Stimulated activated CD8-positive, alpha-beta memory T cell treated with anti-CD3 and anti-CD28 coated beads, Interleukin-7, amount 100 ng/mL, for 1 hour (primary cell): Measurements from ENCODE around the gene SLC35A3.
"Not testable (repeated sequence)": the region's sequence is repeated elsewhere in the genome, so short reads cannot be mapped to it uniquely, and the experiment has no call there.

Source experiments
- DNase-seq, 2 donors: peaks; one replicate each; pipeline ENCODE4 v3.0.0-alpha.2; 2020; ENCODE audit warnings: low read depth in 2 of 2

Gene SLC35A3

GRCh38 chr1:99972066-99972465 is 2.3 kb downstream of the SLC35A3 start:
- not testable (repeated sequence) for DNase-seq

- DNase-seq: no peak
Observed at GRCh38 chr1:99975529-99975928, 5.7 kb downstream of the SLC35A3 start.

DNA sequence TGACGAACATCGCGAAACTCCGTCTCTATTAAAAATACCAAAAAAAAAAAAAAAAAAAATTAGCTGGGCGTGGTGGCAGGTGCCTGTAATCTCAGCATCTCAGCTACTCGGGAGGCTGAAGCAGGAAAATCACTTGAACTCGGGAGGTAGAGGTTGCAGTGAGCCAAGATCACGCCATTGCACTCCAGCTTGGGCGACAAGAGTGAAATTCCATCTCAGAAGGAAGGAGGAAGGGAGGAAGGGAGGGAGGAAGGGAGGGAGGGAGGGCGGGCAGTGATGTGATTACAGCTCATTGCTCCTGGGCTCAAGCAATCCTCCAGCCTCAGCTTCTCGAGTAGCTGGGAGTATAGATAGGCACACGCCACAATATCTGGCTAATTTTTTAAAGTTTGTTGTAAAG is 7.5 kb downstream of the SLC35A3 start:
- DNase-seq: not testable (repeated sequence)

DNA sequence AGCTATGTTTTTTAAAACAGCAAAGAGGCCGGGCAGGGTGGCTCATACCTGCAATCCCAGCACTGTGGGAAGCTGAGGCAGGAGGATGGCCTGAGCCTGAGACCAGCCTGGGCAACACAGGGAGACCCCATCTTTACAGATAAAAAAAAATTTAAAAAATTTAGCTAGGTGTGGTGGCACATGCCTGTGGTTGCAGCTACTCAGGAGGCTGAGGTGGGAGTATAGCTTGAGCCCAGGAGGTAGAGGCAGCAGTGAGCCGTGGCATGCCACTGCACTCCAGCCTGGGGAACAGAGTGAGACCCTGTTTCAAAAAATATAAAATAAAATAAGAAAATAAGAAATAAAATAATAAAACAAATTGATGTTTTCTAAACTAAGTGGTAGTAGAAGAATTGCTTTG is 8.4 kb downstream of the SLC35A3 start:
- DNase-seq: no peak

GRCh38 chr1:99979091-99979490 is 9.3 kb downstream of the SLC35A3 start:
- no peak for DNase-seq

DNA sequence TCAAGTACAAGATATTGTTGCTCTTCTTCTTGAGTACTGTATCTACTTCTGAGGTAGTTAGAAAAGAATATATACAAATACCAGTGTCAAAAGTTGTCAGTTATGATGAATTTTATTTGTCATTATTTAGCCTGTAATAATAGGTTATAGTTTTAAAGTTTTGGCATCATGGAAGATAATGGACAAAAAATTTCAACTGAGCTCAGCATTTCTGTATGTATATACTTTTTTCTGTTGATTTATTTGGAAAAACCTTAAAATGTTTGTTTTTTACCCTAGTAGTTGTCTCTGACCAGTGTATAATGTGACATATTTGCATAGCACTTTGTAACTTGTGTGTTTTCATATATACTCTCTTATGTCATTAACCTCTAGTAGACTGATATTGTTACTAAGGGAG is 11.1 kb downstream of the SLC35A3 start:
- no peak for DNase-seq

- no peak for DNase-seq
Observed at GRCh38 chr1:99986656-99987225, 16.9 kb downstream of the SLC35A3 start.

DNA sequence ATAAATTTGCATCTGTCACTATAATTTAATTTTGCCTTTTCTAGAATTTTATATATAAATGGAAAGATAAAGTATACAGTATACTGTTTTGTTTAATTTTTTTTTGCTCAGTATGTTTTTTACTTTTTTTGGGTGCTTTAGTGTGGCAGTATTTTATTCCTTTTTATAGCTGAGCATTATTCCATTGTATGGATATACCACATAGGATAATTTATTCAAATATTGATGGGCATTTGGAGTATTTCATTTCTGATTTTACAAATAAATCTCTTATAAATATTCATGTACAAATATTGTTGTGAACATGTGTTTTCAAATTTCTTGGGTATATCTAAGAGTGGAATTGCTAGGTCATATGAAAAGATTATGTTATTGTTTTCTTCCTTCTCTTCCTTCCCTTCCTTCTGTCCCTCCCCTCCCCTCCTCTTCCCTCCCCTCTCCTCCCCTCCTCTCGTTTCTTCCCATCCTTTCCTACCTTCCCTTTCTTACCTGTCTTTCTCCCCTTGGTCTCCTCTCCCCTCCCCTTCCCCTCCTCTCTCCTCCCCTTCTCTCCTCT is 18.5 kb downstream of the SLC35A3 start:
- DNase-seq: no peak

DNA sequence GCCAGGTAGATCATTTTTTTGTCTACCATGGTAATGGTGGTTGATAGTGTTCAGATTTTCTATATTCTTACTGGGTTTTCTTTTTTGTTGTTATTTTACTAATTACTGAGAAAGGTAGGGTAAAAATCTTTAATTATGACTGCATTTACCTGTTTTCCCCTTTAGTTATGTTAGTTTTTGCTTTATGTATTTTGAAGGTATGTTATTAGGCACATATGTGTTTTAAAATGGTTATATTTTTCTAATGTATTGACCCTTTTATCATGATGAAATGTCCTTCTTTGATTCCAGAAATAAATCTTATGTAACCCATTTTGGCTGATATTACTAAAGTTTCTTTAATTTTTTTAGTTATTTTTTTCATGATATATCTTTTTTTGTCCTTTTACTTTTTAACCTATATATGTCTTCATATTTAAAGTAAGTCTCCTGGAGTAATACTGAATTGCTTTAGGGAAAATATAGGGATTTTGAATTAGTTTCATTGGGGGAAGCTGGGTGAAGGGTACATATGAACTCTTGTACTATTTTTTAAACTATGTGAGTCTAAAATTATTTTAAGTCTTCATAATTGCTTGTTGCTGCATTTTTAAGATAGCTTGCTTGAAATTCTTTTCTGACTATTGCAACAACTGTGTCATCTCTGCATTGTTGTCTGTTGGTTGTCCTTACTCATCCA is 22.4 kb downstream of the SLC35A3 start:
- no peak for DNase-seq

DNA sequence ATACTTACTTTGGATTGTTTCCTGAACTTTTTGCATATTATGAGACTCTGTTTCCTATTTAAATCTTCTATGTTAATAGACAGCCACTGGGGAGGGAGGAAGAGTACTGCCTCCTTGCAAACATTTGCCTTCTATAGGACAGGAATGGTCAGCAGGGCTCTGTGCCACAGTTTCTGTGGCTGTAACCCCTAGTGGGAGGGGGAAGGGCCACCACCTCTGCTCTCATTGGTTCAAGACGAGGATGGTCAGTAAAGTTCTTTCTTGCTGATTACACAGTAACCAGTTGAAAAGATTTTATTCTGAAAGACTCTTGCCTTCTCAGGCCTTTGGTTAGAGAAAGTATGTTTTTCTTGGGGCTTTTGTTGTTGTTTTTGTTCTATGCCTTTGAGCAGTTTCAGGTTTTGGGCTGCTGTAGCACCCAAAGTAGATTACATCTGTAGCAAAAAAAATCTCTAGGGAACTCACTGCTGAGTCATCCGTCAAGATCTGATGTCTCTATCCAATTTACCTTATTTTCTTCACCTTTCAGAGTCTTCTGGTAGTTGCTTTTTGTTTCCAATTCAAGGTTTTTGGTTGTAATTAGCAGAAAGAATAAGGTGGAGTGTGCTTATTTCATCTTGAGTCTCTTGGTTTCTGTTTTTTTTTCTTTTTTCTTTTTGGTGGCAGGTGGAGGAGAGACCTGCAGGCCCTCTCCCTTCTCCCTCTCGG is 23.1 kb downstream of the SLC35A3 start:
- DNase-seq: no peak

DNA sequence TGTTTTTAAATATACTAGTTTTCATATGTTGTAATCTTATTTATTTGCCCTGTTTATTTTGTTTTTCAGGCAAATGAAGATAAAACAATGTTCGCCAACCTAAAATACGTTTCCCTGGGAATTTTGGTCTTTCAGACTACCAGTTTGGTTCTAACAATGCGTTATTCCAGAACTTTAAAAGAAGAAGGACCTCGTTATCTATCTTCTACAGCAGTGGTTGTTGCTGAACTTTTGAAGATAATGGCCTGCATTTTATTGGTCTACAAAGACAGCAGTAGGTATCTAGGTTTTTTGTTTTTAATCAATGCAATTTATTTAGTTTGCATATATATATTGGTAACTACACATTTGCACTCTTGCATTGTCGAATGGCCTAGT is 23.7 kb downstream of the SLC35A3 start:
- DNase-seq: no peak

GRCh38 chr1:99994496-99994895 is 24.7 kb downstream of the SLC35A3 start:
- DNase-seq: no peak

DNA sequence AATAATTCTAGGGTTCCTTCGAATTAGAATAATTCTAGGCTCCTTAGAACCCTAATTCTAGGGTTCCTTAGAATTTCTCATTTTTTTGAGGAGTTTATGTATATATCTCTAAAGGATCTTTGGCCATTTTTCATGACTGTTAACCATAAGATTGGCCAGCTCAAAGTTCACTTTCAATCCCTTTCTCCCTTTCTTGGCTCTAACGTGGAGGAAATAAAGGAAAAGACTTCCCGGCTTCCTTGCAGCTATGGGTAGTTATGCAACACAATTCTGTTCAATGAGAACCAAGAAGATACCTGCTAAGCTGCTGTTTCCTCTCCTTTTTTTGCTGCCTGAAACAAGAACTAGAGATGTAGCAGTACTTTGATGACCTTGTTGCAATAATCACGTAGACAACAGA is 27.2 kb downstream of the SLC35A3 start:
- DNase-seq: no peak

- DNase-seq: no peak
Observed at GRCh38 chr1:100001462-100001861, 31.7 kb downstream of the SLC35A3 start.

DNA sequence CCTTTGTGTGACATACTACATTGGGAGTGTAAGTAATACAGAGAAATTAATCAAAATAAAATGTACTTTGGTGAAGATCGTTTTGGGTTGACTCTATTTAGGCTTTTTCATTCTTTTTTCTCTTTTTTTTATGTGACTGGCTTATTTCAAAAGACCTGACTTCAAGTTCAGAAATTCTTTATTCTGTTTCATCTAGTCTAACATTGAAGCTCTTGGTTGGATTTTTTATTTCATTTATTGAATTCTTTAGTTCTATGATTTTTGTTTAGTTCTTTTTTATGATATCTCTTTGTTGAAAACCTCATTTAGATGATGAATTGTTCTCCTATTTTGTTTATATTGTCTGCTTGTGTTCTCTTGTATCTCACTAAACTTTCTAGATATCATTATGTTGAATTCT is 35.6 kb downstream of the SLC35A3 start:
- DNase-seq: no peak

DNA sequence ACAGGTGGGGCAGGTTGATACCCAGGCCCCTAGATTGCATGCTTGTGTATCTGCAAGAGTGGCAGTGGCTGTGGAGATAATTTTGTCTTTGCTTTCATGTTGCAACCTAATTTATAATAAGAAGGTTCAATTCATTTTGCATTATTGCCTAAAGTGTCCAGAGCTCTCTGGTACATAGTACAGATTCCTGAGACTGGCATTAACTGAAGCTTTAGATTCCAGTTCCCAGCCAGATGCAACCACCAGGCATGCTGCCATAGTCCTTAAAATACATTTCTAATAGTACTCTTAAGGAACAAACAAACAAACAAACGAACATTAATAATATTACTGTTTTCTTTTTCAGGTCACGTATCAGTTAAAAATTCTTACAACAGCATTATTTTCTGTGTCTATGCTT is 36.9 kb downstream of the SLC35A3 start:
- no peak for DNase-seq

GRCh38 chr1:100009458-100009857 is 39.7 kb downstream of the SLC35A3 start:
- DNase-seq: no peak

DNA sequence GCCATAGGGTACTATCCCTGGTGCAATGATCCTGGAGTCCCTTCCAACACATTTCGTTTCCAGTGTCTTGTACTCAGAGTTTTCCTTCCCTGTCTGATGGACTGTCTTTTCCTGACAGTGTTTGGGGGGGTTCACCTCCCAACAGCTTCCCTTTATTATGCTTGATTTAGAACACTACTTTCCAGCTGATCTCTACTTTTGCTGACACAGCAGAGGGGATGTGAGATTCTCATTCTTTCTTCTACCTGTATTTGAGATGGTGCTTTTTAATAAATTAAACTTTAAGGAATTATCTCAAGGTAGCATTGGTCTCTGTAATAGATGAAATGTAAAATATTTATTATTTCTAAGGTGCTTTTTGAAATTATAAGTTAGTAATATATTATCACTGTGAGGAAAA is 41.0 kb downstream of the SLC35A3 start:
- no peak for DNase-seq

- DNase-seq: no peak
Observed at GRCh38 chr1:100019220-100019619, 49.4 kb downstream of the SLC35A3 start.

DNA sequence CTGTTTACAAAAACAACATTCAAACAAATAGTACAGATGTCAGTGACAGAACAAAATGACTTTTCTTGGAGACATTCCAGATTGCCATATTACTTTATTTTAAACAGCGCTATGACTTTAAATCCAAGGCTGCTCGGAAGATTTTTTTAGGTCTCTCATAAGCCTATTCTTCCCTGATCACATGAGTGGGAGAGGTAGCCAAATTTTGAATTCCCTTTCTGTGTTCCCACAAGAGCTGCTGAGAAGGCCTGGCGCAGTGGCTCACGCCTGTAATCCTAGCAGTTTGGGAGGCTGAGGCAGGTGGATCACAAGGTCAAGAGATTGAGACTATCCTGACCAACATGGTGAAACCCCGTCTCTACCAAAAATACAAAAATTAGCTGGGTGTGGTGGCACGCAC is 53.7 kb downstream of the SLC35A3 start:
- DNase-seq: no peak

DNA sequence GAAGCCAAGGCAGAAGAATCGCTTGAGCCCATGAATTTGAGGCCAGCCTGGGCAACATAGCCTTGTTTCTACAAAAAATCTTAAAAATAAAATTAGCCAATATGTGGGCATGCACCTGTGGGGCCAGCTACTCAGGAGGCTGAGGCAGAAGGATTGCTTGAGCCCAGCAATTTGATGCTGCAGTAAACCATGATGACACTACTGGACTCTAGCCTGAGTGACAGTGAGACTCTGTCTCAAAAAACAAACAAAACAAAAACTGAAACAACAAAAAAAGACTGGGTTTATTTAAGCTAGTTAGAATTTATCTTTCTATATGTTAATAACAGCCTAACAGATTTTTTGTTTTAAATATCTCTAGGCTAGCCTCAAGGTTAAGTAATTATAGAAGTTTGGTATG is 57.4 kb downstream of the SLC35A3 start:
- no peak for DNase-seq

GRCh38 chr1:100028765-100029164 is 59.0 kb downstream of the SLC35A3 start:
- DNase-seq: no peak

DNA sequence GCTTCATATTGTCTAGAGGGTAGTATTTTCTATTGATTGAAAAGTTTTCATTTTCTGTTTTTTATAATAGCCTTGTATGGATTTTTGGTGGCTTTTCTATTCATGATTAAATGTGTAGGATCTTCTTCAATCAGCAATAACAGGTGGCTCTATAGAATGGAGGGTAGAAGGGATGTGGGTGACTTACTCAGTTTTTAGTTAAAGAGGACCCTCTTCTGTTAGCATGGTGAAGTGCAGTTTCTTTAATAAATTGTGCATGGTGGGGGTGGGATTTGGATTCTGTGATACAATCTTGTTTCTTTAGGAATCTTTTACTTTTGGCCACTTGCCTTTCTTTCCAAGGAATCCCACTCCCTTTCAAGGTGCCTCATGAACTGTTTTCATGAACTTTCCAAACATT is 64.7 kb downstream of the SLC35A3 start:
- DNase-seq: no peak
